Fibroblast of the aortic adventitia (primary cell): ENCODE results near the gene SMTN. TPM values are rescaled to one million over a fixed set of nuclear protein-coding genes. Genes with fewer than 3 reads are reported as not detected.
A peak's percentile ranks its signal among the peaks of the same experiment; 100 is the strongest.

Experiments
- DNase-seq: peaks from one replicate; pipeline ENCODE4 v3.0.0-alpha.2; 2010; ENCODE audit warnings: low read depth
- H3K4me3 ChIP-seq: 2 replicates; pipeline ENCODE4 v1.5.1; 2011; ENCODE audit warnings: low read depth, mild to moderate bottlenecking, control low read depth, low read length, moderate library complexity
- CTCF ChIP-seq: IDR thresholded peaks from 2 replicates; pipeline ENCODE4 v1.5.1; 2011; ENCODE audit warnings: mild to moderate bottlenecking, low read length, control low read depth, inconsistent platforms; ENCODE audit not compliant: insufficient read depth
- total RNA-seq: library from RNA; depleted of rRNA; stranded (reverse); fragments of >200 nt; gene quantifications from 2 replicates; pipeline ENCODE4 v1.2.3, GENCODE V29; 2012; ENCODE audit warnings: low replicate concordance

Gene SMTN
- total RNA-seq, 1 donor, result 63.5 TPM

GRCh38 chr22:31103111-31103510 lies 22.0 kb downstream of the SMTN start:
- TF ChIP-seq CTCF, result no peak
- DNase-seq, result no peak

GRCh38 chr22:31103899-31104694 lies 23.0 kb downstream of the SMTN start:
- DNase-seq, result no peak
- no peak overlapping the region for H3K4me3 ChIP-seq
- TF ChIP-seq CTCF, result no peak

More at GRCh38 chr22:31103111-31103510, 22.0 kb downstream of the SMTN start:
- H3K4me3 ChIP-seq, result no peak overlapping the region

GRCh38 chr22:31104869-31105268 lies 23.8 kb downstream of the SMTN start:
- no peak overlapping the region for H3K4me3 ChIP-seq
- no peak for TF ChIP-seq CTCF
- no peak for DNase-seq

- DNase-seq, result no peak
- TF ChIP-seq CTCF, result no peak
- peak overlapping the region; percentile 91 for H3K4me3 ChIP-seq
These were observed 24.3 kb downstream of the SMTN start for GRCh38 chr22:31105282-31105929.

GRCh38 chr22:31106001-31106571 lies 25.0 kb downstream of the SMTN start:
- no peak for DNase-seq
- H3K4me3 ChIP-seq, result peak overlapping the region; percentile 91
- peak; percentile 14 for TF ChIP-seq CTCF

- DNase-seq, result peak; percentile 60
- peak overlapping the region; percentile 91 for H3K4me3 ChIP-seq
- no peak for TF ChIP-seq CTCF
These were observed 25.6 kb downstream of the SMTN start for GRCh38 chr22:31106731-31107177.
